Coronary artery (tissue), 2 donors: ENCODE results near the gene KCNJ12.

Source experiments
- DNase-seq: peaks from one replicate; pipeline ENCODE4 v3.0.0-alpha.2; 2017; ENCODE audit warnings: low spot score
- H3K27ac ChIP-seq, 2 donors: fragments of 200-600 bp; sonication (generic); one replicate each; pipeline ENCODE4 v1.5.1; 2016 to 2019
- H3K4me3 ChIP-seq: fragments of 200-600 bp; sonication (generic); 2 replicates; pipeline ENCODE4 v1.5.1; 2016; ENCODE audit warnings: mild to moderate bottlenecking, moderate library complexity
- CTCF ChIP-seq: fragments of 200-600 bp; sonication (generic); IDR thresholded peaks from one replicate; pipeline ENCODE4 v1.5.1; 2019; ENCODE audit warnings: antibody characterized with exemption

KCNJ12 gene

GRCh38 chr17:21363776-21364642 is 12.1 kb upstream of the KCNJ12 start:
- TF ChIP-seq CTCF, result no peak

GRCh38 chr17:21365016-21365415 is 11.1 kb upstream of the KCNJ12 start:
- no peak overlapping the region for H3K27ac ChIP-seq
- no peak for TF ChIP-seq CTCF
- H3K4me3 ChIP-seq, result no peak overlapping the region
- DNase-seq, result no peak

More at GRCh38 chr17:21363776-21364642, 12.1 kb upstream of the KCNJ12 start:
- Histone ChIP-seq H3K4me3 (no peak overlapping the region), H3K27ac (no peak overlapping the region)
- no peak for DNase-seq

- no peak for TF ChIP-seq CTCF
- no peak overlapping the region for H3K4me3 ChIP-seq
- no peak overlapping the region for H3K27ac ChIP-seq
- no peak for DNase-seq
Measured at GRCh38 chr17:21368545-21369246, 7.5 kb upstream of the KCNJ12 start.

- no peak for DNase-seq
- no peak for TF ChIP-seq CTCF
- H3K27ac ChIP-seq, result no peak overlapping the region
- H3K4me3 ChIP-seq, result no peak overlapping the region
Measured at GRCh38 chr17:21369395-21369794, 6.8 kb upstream of the KCNJ12 start.

- no peak overlapping the region for H3K27ac ChIP-seq
- no peak overlapping the region for H3K4me3 ChIP-seq
- TF ChIP-seq CTCF, result no peak
- DNase-seq, result no peak
Measured at GRCh38 chr17:21370430-21370829, 5.7 kb upstream of the KCNJ12 start.

- no peak for DNase-seq
- TF ChIP-seq CTCF, result no peak
- H3K27ac ChIP-seq, result no peak overlapping the region
- H3K4me3 ChIP-seq, result no peak overlapping the region
Measured at GRCh38 chr17:21371511-21372081, 4.6 kb upstream of the KCNJ12 start.
